Measurements from ENCODE around the gene PARP9. TPM values are rescaled to one million over a fixed set of nuclear protein-coding genes. Genes with fewer than 3 reads are reported as not detected.

Gene PARP9
- total and polyA plus RNA-seq, 2 of the 8 experiments (the other 6 are each of a cell fraction or from before 2014, with no cell fraction given) = 3.7 to 4.5 TPM

DNA sequence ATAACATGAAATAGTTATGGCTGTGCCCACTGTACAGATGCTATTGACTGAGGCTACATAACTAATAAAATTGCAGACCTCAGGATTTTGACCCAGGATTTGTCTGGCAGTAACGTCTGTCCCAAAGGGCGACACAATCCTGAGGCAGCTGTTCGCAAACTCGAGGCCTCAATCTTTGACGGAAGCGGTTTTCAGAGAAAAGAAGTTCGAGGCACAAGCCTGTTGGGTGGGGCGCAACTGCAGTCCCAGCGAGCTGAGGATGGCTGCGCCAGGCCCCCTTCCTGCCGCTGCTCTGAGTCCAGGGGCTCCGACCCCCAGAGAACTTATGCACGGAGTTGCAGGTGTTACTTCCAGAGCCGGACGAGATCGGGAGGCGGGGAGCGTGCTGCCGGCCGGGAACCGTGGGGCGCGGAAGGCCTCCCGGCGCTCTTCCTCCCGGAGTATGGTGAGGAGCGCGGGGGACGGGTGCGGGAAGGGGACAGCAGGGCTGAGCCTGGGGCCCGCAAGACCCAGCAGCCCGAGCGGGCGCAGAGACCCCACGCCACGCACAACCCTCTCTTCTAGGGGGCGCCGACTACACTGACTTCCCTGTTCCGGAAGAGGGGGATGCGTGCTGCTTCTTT lies 13.4 kb upstream of the PARP9 start, which contains the start of gene PARP15 (continued):
- TF ChIP-seq, protein P1, sequence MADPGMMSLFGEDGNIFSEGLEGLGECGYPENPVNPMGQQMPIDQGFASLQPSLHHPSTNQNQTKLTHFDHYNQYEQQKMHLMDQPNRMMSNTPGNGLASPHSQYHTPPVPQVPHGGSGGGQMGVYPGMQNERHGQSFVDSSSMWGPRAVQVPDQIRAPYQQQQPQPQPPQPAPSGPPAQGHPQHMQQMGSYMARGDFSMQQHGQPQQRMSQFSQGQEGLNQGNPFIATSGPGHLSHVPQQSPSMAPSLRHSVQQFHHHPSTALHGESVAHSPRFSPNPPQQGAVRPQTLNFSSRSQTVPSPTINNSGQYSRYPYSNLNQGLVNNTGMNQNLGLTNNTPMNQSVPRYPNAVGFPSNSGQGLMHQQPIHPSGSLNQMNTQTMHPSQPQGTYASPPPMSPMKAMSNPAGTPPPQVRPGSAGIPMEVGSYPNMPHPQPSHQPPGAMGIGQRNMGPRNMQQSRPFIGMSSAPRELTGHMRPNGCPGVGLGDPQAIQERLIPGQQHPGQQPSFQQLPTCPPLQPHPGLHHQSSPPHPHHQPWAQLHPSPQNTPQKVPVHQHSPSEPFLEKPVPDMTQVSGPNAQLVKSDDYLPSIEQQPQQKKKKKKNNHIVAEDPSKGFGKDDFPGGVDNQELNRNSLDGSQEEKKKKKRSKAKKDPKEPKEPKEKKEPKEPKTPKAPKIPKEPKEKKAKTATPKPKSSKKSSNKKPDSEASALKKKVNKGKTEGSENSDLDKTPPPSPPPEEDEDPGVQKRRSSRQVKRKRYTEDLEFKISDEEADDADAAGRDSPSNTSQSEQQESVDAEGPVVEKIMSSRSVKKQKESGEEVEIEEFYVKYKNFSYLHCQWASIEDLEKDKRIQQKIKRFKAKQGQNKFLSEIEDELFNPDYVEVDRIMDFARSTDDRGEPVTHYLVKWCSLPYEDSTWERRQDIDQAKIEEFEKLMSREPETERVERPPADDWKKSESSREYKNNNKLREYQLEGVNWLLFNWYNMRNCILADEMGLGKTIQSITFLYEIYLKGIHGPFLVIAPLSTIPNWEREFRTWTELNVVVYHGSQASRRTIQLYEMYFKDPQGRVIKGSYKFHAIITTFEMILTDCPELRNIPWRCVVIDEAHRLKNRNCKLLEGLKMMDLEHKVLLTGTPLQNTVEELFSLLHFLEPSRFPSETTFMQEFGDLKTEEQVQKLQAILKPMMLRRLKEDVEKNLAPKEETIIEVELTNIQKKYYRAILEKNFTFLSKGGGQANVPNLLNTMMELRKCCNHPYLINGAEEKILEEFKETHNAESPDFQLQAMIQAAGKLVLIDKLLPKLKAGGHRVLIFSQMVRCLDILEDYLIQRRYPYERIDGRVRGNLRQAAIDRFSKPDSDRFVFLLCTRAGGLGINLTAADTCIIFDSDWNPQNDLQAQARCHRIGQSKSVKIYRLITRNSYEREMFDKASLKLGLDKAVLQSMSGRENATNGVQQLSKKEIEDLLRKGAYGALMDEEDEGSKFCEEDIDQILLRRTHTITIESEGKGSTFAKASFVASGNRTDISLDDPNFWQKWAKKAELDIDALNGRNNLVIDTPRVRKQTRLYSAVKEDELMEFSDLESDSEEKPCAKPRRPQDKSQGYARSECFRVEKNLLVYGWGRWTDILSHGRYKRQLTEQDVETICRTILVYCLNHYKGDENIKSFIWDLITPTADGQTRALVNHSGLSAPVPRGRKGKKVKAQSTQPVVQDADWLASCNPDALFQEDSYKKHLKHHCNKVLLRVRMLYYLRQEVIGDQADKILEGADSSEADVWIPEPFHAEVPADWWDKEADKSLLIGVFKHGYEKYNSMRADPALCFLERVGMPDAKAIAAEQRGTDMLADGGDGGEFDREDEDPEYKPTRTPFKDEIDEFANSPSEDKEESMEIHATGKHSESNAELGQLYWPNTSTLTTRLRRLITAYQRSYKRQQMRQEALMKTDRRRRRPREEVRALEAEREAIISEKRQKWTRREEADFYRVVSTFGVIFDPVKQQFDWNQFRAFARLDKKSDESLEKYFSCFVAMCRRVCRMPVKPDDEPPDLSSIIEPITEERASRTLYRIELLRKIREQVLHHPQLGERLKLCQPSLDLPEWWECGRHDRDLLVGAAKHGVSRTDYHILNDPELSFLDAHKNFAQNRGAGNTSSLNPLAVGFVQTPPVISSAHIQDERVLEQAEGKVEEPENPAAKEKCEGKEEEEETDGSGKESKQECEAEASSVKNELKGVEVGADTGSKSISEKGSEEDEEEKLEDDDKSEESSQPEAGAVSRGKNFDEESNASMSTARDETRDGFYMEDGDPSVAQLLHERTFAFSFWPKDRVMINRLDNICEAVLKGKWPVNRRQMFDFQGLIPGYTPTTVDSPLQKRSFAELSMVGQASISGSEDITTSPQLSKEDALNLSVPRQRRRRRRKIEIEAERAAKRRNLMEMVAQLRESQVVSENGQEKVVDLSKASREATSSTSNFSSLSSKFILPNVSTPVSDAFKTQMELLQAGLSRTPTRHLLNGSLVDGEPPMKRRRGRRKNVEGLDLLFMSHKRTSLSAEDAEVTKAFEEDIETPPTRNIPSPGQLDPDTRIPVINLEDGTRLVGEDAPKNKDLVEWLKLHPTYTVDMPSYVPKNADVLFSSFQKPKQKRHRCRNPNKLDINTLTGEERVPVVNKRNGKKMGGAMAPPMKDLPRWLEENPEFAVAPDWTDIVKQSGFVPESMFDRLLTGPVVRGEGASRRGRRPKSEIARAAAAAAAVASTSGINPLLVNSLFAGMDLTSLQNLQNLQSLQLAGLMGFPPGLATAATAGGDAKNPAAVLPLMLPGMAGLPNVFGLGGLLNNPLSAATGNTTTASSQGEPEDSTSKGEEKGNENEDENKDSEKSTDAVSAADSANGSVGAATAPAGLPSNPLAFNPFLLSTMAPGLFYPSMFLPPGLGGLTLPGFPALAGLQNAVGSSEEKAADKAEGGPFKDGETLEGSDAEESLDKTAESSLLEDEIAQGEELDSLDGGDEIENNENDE (IDR thresholded peaks at IDR 0.05; ENCODE audit: insufficient replicate concordance, low read length) = no peak
- TF ChIP-seq CBX5 (IDR thresholded peaks at IDR 0.05; ENCODE audit: low read depth, low read length) = no peak
- peak; percentile 73 for TF ChIP-seq KDM4A (IDR thresholded peaks at IDR 0.05; ENCODE audit: low read depth, low read length, severe bottlenecking)
- TF ChIP-seq BCL11A (IDR thresholded peaks at IDR 0.05; ENCODE audit: low read depth in 2 of 2, low read length in 2 of 2) = no peak
- TF ChIP-seq PHF8 (conservative IDR thresholded peaks at IDR 0.05; ENCODE audit: low read depth, low read length) = no peak
- TF ChIP-seq, protein P2, sequence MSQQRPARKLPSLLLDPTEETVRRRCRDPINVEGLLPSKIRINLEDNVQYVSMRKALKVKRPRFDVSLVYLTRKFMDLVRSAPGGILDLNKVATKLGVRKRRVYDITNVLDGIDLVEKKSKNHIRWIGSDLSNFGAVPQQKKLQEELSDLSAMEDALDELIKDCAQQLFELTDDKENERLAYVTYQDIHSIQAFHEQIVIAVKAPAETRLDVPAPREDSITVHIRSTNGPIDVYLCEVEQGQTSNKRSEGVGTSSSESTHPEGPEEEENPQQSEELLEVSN (IDR thresholded peaks at IDR 0.05) = peak; percentile 74
- TF ChIP-seq, protein P3, sequence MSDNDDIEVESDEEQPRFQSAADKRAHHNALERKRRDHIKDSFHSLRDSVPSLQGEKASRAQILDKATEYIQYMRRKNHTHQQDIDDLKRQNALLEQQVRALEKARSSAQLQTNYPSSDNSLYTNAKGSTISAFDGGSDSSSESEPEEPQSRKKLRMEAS (IDR thresholded peaks at IDR 0.05) = peak; percentile 36; the same call in 1 of the 2 replicates
- peak; percentile 78 for TF ChIP-seq TBP (IDR thresholded peaks at IDR 0.05; ENCODE audit: low read depth, low read length)
- TF ChIP-seq SIX5 (IDR thresholded peaks at IDR 0.05; ENCODE audit: low read depth, low read length) = no peak
